GM12874 (cell line): ENCODE data around the gene MCC.

Experiments used
- TF ChIP-seq, protein P1 (sequence below): IDR thresholded peaks from 2 replicates; pipeline ENCODE4 v1.5.1; 2011; ENCODE audit warnings: low read depth, mild to moderate bottlenecking, control low read depth, low read length, moderate library complexity; ENCODE audit not compliant: insufficient read depth

Gene MCC

DNA sequence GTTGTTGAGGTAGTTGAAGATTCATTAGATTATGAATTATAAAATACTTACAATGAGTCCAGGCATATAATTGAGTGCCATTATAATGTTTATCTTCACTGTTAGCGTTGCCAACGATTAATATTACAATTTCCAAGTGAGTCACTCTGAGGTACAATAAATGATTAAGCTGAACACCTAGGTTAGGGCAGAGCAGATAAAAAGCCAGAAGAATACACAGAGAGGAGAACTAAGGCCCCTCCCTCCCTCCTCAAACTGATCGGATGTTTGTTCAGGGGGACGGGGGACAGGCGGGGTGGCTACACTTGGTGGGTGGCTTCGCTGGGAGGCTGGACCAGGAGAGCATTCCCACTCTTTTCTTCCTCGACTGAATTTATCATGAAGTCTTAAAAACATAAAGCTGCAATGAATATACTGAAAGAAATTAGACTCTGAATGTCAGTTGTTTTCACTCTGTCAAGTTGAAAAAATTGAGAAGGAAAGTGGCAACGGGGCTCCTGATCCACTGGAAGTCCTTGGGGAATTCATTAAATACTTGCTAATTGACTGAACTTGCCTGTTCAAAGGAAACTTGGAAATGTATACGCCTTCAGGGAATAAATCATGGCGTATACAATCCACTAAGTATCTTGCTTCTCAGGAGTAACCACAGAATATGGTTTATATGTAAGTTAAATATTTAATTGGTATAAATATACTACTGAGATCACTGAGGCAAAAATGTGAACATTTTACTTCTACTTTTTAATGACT is 251.5 kb downstream of the MCC start:
- TF ChIP-seq, protein P1, sequence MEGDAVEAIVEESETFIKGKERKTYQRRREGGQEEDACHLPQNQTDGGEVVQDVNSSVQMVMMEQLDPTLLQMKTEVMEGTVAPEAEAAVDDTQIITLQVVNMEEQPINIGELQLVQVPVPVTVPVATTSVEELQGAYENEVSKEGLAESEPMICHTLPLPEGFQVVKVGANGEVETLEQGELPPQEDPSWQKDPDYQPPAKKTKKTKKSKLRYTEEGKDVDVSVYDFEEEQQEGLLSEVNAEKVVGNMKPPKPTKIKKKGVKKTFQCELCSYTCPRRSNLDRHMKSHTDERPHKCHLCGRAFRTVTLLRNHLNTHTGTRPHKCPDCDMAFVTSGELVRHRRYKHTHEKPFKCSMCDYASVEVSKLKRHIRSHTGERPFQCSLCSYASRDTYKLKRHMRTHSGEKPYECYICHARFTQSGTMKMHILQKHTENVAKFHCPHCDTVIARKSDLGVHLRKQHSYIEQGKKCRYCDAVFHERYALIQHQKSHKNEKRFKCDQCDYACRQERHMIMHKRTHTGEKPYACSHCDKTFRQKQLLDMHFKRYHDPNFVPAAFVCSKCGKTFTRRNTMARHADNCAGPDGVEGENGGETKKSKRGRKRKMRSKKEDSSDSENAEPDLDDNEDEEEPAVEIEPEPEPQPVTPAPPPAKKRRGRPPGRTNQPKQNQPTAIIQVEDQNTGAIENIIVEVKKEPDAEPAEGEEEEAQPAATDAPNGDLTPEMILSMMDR, result no peak

DNA sequence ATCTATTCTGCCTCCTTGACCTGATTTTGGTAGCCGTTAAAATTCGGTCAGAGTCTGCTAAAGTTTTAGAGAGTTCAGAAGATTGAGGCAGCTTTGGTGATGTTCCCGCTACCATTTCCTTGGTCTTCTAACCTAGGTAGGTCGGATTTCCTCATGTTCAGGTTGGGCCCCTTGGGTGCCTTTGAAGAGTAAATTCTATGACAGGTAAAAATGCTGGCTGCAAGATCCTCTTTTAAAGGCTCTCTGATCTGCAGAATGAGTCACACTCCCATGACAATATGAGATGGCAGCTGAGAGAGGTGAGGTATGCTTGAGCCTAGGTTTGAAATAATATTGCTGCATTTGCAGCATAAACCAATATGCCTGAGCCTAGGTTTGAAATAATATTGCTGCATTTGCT is 252.4 kb downstream of the MCC start:
- TF ChIP-seq, protein P1, result no peak

DNA sequence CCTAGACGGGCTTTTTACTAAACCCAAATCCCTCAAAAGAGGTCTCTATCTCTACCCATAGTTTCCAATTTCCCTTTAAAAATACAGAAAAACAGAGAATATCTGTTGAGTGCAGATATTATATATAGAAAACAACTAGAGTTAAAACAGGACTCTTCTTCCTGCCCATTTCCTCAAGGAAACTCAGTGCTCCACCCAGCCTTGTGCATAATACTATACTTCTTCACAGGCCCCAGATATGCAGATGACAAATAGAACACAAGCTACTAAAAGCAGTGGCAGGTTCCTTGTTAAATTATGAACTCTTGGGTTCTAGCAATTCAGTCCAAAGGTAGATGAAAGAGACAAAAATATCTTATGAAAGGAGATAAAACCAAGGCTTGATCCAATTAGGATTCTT is 253.7 kb downstream of the MCC start:
- TF ChIP-seq, protein P1, result no peak

DNA sequence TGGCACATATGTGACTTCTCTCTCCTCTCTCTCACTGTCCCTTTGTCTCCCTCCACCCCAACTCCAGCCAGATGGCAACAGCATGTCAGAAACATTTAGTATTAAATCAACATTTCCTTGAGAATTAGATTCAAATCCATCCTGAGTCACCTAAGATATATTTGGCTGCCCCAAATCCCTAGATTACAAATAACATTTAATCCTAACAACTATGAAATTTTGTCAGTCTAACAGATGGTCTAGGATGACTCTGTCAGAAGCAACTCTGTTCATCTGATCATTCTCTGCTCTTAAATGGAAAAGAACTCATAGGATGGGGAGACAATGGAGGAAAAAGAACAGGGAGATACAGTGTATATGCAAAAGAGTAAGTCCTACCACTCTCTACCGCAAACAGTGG is 254.6 kb downstream of the MCC start:
- TF ChIP-seq, protein P1, result no peak

DNA sequence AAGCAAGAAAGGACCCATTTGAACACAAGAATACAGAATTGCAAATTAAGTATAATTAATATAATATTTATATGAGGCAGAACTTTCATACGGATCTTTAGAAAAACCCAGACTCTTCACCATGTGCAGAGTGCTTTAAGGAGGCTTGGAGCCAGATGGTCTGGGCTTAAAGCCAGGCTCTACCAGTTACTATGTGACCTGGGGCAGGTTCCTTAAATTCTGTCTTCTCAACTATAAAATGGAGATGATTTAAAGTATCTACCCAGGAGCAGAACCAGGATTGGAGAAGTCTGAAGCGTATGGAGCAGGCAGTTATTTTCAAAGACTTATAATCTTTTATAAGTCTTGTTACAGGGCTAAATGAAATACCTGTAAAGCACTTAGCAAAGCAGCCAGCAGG is 255.6 kb downstream of the MCC start:
- TF ChIP-seq, protein P1, result no peak

DNA sequence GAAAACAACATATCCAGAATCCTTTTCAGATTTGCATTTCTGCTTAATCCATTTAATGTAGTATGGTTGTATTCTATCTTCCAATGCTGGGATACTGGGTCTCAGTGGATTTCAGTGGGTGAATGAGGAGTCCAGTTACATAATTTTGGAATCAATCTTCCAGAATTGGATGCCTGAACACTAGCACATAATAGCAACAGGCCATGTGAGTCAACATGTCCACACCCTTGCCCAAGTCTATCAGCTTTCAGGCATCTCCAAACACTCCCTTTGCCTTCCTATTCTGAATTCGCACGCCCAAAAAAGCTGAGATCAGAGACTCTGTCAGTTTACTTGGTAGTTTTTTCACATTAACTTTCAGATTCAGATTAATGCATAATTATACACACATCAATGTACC is 256.0 kb downstream of the MCC start:
- TF ChIP-seq, protein P1, result no peak

DNA sequence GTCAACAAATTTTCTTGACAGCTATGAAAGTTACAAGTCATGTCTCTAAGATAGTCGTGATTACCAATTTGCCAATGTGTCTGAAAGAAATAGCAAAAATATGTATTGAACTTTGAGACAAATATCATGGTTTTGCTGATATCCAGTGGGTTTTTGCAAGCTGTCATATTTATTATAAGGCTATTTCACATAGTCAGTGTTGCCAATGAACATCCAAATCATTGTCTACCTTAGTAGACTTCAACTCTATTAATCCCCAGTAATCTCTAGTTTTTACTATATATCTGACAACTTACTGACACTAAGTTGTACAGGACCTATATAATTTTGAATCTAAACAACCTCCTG is 256.6 kb downstream of the MCC start:
- TF ChIP-seq, protein P1, result no peak
